Natural killer cell (primary cell): ENCODE measurements around the gene CSMD2. TPM values are rescaled to one million over a fixed set of nuclear protein-coding genes. Genes with fewer than 3 reads are reported as not detected.

Experiments
- ATAC-seq, 3 donors: fragments of 150-1000 bp in 2 of 3; fragments of 200-7000 bp in 1 of 3; cut with Tn5 transposase; 1 replicate in 1 of 3; 2 replicates in 2 of 3; pipeline ENCODE4 v1.10.0; 2021; ENCODE audit warnings: mild to moderate bottlenecking in 2 of 3, moderate library complexity in 2 of 3
- DNase-seq, 2 donors: peaks; one replicate each; pipeline versions ENCODE4 v3.0.0 to v3.0.0-alpha.2; 2013 to 2021; ENCODE audit warnings: mixed read lengths in 1 of 2
- H3K27ac ChIP-seq: one replicate; pipeline ENCODE4 v1.5.1; 2013; ENCODE audit warnings: mild to moderate bottlenecking, low read length
- H3K27me3 ChIP-seq: one replicate; pipeline ENCODE4 v1.6.1; 2013; ENCODE audit warnings: low read length; ENCODE audit not compliant: control insufficient read depth, insufficient read depth
- H3K36me3 ChIP-seq: one replicate; pipeline ENCODE4 v1.6.1; 2013; ENCODE audit warnings: low read length; ENCODE audit not compliant: control insufficient read depth, insufficient read depth
- H3K4me1 ChIP-seq: one replicate; pipeline ENCODE4 v1.6.1; 2013; ENCODE audit warnings: low read length; ENCODE audit not compliant: control insufficient read depth, insufficient read depth
- H3K4me3 ChIP-seq: one replicate; pipeline ENCODE4 v1.5.1; 2013; ENCODE audit warnings: low read length
- H3K9me3 ChIP-seq: one replicate; pipeline ENCODE4 v1.6.1; 2013; ENCODE audit warnings: low read length; ENCODE audit not compliant: control insufficient read depth, insufficient read depth
- H3K27ac Mint-ChIP-seq, 2 donors: one replicate each; pipeline ENCODE4 v1.8.0; 2022; ENCODE audit warnings: mild to moderate bottlenecking in 2 of 2, mixed read lengths in 2 of 2, moderate library complexity in 1 of 2
- H3K27me3 Mint-ChIP-seq, 2 donors: one replicate each; pipeline ENCODE4 v1.8.0; 2022; ENCODE audit warnings: low read depth in 2 of 2, mixed read lengths in 2 of 2
- H3K36me3 Mint-ChIP-seq: one replicate; pipeline ENCODE4 v1.8.0; 2022; ENCODE audit warnings: mixed read lengths
- H3K4me1 Mint-ChIP-seq, 2 donors: one replicate each; pipeline ENCODE4 v1.8.0; 2022; ENCODE audit warnings: mixed read lengths in 2 of 2
- H3K4me3 Mint-ChIP-seq: one replicate; pipeline ENCODE4 v1.8.0; 2022; ENCODE audit warnings: mild to moderate bottlenecking, moderate library complexity, mixed read lengths
- H3K9me3 Mint-ChIP-seq, 2 donors: one replicate each; pipeline ENCODE4 v1.8.0; 2022; ENCODE audit warnings: mixed read lengths in 2 of 2
- CTCF ChIP-seq: fragments of 200-600 bp; IDR thresholded peaks from one replicate; pipeline ENCODE4 v1.8.0; 2022; ENCODE audit warnings: antibody characterized with exemption
- WGBS: methylation state at CpG from one replicate; pipeline ENCODE4 v1.1.7; 2013; ENCODE audit warnings: missing lambda C conversion rate; ENCODE audit not compliant: insufficient coverage; 5-methylcytosine and 5-hydroxymethylcytosine counted together
- intact Hi-C: fragments of 100-400 bp; cut with micrococcal nuclease; formaldehyde crosslinking; loops from one replicate; pipeline ENCODE4 v1.14.2; 2022
- total RNA-seq, 4 donors: library from RNA; stranded (reverse); fragments of 120-200 nt in 1 of 4; gene quantifications; one replicate each; pipeline versions ENCODE4 v1.2.3 to v1.2.4, GENCODE V29; 2013 to 2022

Gene CSMD2
- total RNA-seq, 3 donors from 2014 or later (not counting 1 experiment from before 2014, with no cell fraction given) = not detected

- H3K4me1 ChIP-seq = no peaks in the 10 kb centered on the region
- no peak overlapping the region for H3K4me3 Mint-ChIP-seq
- no peaks in the 10 kb centered on the region for H3K4me1 Mint-ChIP-seq
- H3K36me3 ChIP-seq = no peaks in the 10 kb centered on the region
- H3K27ac Mint-ChIP-seq = no peak overlapping the region
- H3K27ac ChIP-seq = no peak overlapping the region
- H3K27me3 ChIP-seq = no peaks in the 10 kb centered on the region
- DNase-seq (no peak), ATAC-seq (no peak)
- no peak for TF ChIP-seq CTCF
- no peaks in the 10 kb centered on the region for H3K9me3 ChIP-seq
- peaks cover 7 to 28% of the 10 kb centered on the region in 2 donors for H3K27me3 Mint-ChIP-seq
- H3K9me3 Mint-ChIP-seq = no peaks in the 10 kb centered on the region
- H3K36me3 Mint-ChIP-seq = no peaks in the 10 kb centered on the region
- 100% methylated on average over 4 of the region's 5 CpGs for WGBS
- H3K4me3 ChIP-seq = no peak overlapping the region
- intact Hi-C loops = no loop called here
Observed at GRCh38 chr1:33537885-33538284, 627.1 kb downstream of the CSMD2 start.

GRCh38 chr1:33535334-33535733, 629.7 kb downstream of the CSMD2 start:
- Mint-ChIP-seq H3K27ac (no peak overlapping the region), H3K27me3 (peaks cover 9 to 35% of the 10 kb centered on the region in 2 donors), H3K36me3 (no peaks in the 10 kb centered on the region), H3K4me1 (no peaks in the 10 kb centered on the region), H3K9me3 (no peaks in the 10 kb centered on the region), H3K4me3 (no peak overlapping the region)
- DNase-seq (no peak), ATAC-seq (no peak)
- Histone ChIP-seq H3K36me3 (no peaks in the 10 kb centered on the region), H3K27ac (no peak overlapping the region), H3K4me3 (no peak overlapping the region), H3K27me3 (peaks cover 2% of the 10 kb centered on the region), H3K9me3 (no peaks in the 10 kb centered on the region), H3K4me1 (no peaks in the 10 kb centered on the region)
- no peak for TF ChIP-seq CTCF
- WGBS = 93% methylated on average over 1 of the region's 2 CpGs
- intact Hi-C loops = no loop called here

GRCh38 chr1:33532936-33533335, 632.1 kb downstream of the CSMD2 start:
- Mint-ChIP-seq H3K27me3 (peaks cover 16 to 47% of the 10 kb centered on the region in 2 donors), H3K9me3 (no peaks in the 10 kb centered on the region), H3K4me1 (no peaks in the 10 kb centered on the region), H3K4me3 (no peak overlapping the region), H3K36me3 (no peaks in the 10 kb centered on the region), H3K27ac (no peak overlapping the region)
- ATAC-seq (no peak), DNase-seq (no peak)
- no peaks in the 10 kb centered on the region for H3K36me3 ChIP-seq
- intact Hi-C loops = no loop called here
- H3K27ac ChIP-seq = no peak overlapping the region
- no peak overlapping the region for H3K4me3 ChIP-seq
- 92% methylated on average over 12 of the region's 13 CpGs for WGBS
- no peak for TF ChIP-seq CTCF
- no peaks in the 10 kb centered on the region for H3K4me1 ChIP-seq
- no peaks in the 10 kb centered on the region for H3K9me3 ChIP-seq
- H3K27me3 ChIP-seq = peaks cover 4% of the 10 kb centered on the region

- WGBS = 88% methylated on average over 3 of the region's 3 CpGs
- no peaks in the 10 kb centered on the region for H3K9me3 ChIP-seq
- no peaks in the 10 kb centered on the region for H3K9me3 Mint-ChIP-seq
- H3K27ac Mint-ChIP-seq = no peak overlapping the region
- no peak overlapping the region for H3K4me3 Mint-ChIP-seq
- intact Hi-C loops = no loop called here
- no peaks in the 10 kb centered on the region for H3K4me1 Mint-ChIP-seq
- peaks cover 17 to 49% of the 10 kb centered on the region in 2 donors for H3K27me3 Mint-ChIP-seq
- TF ChIP-seq CTCF = no peak
- no peaks in the 10 kb centered on the region for H3K36me3 Mint-ChIP-seq
- H3K4me1 ChIP-seq = no peaks in the 10 kb centered on the region
- H3K27ac ChIP-seq = no peak overlapping the region
- H3K36me3 ChIP-seq = no peaks in the 10 kb centered on the region
- peaks cover 4% of the 10 kb centered on the region for H3K27me3 ChIP-seq
- DNase-seq = no peak
- ATAC-seq = no peak
- H3K4me3 ChIP-seq = no peak overlapping the region
Observed at GRCh38 chr1:33532250-33532649, 632.8 kb downstream of the CSMD2 start.
